Activated gamma-delta T cell treated with anti-CD3 and anti-CD28 coated beads, Interleukin-2, amount 50 U/mL, for 16 hours (primary cell): Measurements from ENCODE around the gene DNAAF8.

ENCODE experiments used
- DNase-seq: peaks from one replicate; pipeline ENCODE4 v3.0.0-alpha.2; 2020; ENCODE audit warnings: low read depth

DNAAF8 gene

GRCh38 chr16:4734063-4734729, at the start of gene DNAAF8, which contains the start of gene ANKS3:
Gene DNAAF8 (plus strand): TSS chr16:4734537. CDS start chr16:4736515, 1,978 bp downstream.
Gene ANKS3 (minus strand): TSS chr16:4734271. CDS start chr16:4730149, 4,122 bp downstream.
- DNase-seq = peak; percentile 69

- DNase-seq = no peak
These were observed 49.6 kb upstream of the DNAAF8 start for GRCh38 chr16:4684763-4685162.

- no peak for DNase-seq
These were observed 49.0 kb upstream of the DNAAF8 start for GRCh38 chr16:4685292-4685691.

GRCh38 chr16:4685776-4686496, 48.4 kb upstream of the DNAAF8 start:
- DNase-seq = no peak

- no peak for DNase-seq
These were observed 47.7 kb upstream of the DNAAF8 start for GRCh38 chr16:4686497-4687210.

GRCh38 chr16:4687416-4687815, 46.9 kb upstream of the DNAAF8 start:
- DNase-seq = no peak

GRCh38 chr16:4687946-4688673, 46.2 kb upstream of the DNAAF8 start:
- no peak for DNase-seq

- no peak for DNase-seq
These were observed 45.7 kb upstream of the DNAAF8 start for GRCh38 chr16:4688674-4689045.

GRCh38 chr16:4689091-4689671, 45.2 kb upstream of the DNAAF8 start:
- no peak for DNase-seq

GRCh38 chr16:4689864-4690704, 44.3 kb upstream of the DNAAF8 start:
- no peak for DNase-seq

- no peak for DNase-seq
These were observed 43.2 kb upstream of the DNAAF8 start for GRCh38 chr16:4690946-4691665.

GRCh38 chr16:4691666-4692412, 42.5 kb upstream of the DNAAF8 start:
- DNase-seq = no peak

- no peak for DNase-seq
These were observed 41.7 kb upstream of the DNAAF8 start for GRCh38 chr16:4692460-4693295.

GRCh38 chr16:4693296-4693955, 40.9 kb upstream of the DNAAF8 start, which contains the start of gene NUDT16L1:
Gene NUDT16L1 (plus strand): TSS chr16:4693562. CDS start chr16:4693727, 165 bp downstream.
- DNase-seq = peak; percentile 97

GRCh38 chr16:4693956-4694641, 40.2 kb upstream of the DNAAF8 start:
- peak; percentile 22 for DNase-seq

GRCh38 chr16:4694642-4695451, 39.5 kb upstream of the DNAAF8 start:
- DNase-seq = no peak
